ENCODE data around the gene TMEM198.

TMEM198 gene

GRCh38 chr2:219562049-219563020 is 18.5 kb downstream of the TMEM198 start:
- DNase-seq (ENCODE audit: low read depth in 2 of 2), result no peak

GRCh38 chr2:219563271-219563928 is 19.6 kb downstream of the TMEM198 start:
- DNase-seq (ENCODE audit: low read depth in 2 of 2), result no peak

DNA sequence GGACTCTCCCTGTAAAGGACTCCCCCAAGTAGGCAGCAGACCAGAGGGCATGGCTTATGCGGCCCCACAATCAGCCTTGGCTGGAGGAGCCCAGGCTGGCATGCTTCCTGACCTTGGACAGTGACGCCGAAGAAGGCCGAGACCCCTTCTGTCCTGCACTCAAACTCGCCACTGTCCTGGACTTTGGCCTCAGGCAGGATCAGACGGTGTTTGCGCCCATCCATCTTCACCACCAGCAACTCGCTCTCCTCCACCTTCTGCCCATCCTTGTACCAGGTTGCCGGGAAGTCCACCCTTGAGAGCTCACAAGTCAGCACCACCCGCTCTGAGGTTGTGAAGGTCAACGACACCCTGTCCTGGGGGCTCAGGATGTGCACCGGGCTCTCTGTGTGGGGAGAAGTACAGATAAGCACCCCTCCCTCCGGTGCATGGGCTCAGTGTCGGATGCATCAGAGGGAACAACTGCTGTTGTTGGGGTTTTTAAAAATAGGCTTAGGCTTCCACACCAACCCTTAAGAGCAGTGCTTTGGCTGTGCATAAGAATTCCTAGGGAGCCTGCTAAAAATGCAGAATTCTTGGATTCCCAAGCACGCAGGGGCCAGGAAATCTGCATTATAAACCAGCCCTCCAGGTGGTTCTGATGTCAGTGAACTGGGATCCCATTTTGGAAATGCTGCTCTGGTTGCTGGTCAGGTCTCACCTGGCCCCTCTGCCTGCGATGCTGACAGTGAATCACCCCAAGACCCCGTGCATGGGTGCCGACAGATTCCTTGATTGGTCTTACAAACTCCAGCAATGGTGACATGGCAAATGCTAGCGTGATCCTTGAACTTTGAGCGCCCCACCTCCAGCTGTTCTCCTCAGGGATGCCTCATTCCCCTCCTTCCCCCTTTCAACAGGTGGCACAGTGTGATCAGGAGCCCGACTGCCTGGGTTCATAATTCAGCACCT is 21.6 kb downstream of the TMEM198 start:
- no peak for DNase-seq (ENCODE audit: low read depth in 2 of 2)

DNA sequence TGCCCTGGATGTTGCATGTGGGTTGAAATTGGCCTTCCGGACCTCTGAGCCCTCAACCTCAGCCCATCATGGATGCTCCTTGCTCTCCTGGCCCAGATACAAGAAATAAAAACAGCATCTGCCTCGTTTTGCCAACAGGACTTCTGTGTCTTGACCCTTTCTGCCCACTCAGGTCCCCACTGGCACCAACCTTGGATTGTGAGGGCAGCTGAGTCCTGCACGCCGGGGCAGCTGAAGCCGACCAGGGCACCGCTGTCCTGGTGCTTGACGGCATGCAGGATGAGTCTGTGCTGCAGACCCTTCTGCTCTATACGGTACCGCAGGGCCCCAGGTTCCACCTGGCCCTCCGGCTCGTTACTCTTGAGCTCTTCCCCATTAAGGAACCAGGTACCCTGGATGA is 22.8 kb downstream of the TMEM198 start:
- DNase-seq (ENCODE audit: low read depth in 2 of 2), result no peak

- DNase-seq (ENCODE audit: low read depth in 2 of 2), result no peak
These were observed 23.3 kb downstream of the TMEM198 start for GRCh38 chr2:219567131-219567530.

- DNase-seq (ENCODE audit: low read depth in 2 of 2), result no peak
These were observed 24.0 kb downstream of the TMEM198 start for GRCh38 chr2:219567791-219568361.

DNA sequence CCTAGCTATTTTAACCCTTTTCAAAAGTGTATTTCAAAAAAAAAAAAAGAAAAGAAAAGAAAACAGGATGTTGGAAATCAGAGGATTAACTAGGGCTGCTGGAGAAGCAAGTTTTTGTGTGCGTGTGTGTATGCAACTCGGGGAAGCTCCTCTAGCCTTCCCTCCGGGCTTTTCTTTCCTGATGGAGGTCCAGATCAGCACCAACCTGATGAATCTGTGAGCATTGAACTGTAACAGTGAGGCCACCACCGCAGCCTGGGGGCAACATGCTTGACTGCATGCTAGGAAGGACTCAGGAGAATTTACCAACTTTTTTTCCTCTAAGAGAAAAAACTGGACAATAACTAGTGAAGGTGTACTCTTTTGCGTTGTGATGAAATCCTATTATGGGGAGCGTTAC is 25.2 kb downstream of the TMEM198 start:
- no peak for DNase-seq (ENCODE audit: low read depth in 2 of 2)

GRCh38 chr2:219569635-219570034 is 25.8 kb downstream of the TMEM198 start:
- no peak for DNase-seq (ENCODE audit: low read depth in 2 of 2)

DNA sequence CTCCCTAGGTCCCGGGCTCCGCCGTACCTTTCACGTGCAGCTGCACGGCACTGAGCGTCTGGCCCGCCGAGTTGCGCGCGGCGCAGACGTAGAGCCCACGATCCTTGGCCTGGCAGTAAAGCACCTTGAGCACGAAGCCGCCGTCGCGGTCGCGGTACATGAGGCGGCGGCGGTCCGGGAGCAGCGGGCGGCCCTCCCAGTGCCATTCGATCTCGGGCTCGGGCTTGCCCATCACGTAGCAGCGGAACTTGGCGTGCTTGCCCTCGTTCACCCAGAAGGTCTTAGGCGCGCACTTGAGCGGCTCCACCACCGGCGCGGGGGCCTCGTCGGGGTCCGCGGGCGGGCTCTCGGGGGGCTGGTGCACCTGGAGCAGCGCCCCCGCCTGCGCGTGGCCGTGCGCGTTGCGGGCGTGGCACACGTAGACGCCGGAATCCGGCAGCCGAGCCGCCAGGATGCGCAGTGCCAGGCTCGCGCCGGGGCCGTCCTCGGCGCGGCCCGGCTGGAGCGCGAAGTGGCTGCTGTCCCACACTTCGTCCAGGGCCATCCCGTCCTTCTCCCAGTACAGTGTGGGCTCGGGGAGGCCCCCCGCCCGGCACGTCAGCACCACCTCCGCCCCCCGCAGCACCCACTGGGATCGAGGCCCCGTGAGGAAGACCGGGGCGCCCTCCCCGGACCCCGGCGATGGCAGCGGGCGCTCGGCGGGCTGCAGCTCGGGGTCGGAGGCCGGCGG is 26.5 kb downstream of the TMEM198 start:
- no peak for DNase-seq (ENCODE audit: low read depth in 2 of 2)

- DNase-seq (ENCODE audit: low read depth in 2 of 2), result no peak
These were observed 27.1 kb downstream of the TMEM198 start for GRCh38 chr2:219570924-219571310.

GRCh38 chr2:219571311-219572236 is 27.7 kb downstream of the TMEM198 start, which contains the start of gene OBSL1:
OBSL1 (minus strand) TSS chr2:219571539; CDS start chr2:219571232, 307 bp downstream.
- DNase-seq (ENCODE audit: low read depth in 2 of 2), result no peak

DNA sequence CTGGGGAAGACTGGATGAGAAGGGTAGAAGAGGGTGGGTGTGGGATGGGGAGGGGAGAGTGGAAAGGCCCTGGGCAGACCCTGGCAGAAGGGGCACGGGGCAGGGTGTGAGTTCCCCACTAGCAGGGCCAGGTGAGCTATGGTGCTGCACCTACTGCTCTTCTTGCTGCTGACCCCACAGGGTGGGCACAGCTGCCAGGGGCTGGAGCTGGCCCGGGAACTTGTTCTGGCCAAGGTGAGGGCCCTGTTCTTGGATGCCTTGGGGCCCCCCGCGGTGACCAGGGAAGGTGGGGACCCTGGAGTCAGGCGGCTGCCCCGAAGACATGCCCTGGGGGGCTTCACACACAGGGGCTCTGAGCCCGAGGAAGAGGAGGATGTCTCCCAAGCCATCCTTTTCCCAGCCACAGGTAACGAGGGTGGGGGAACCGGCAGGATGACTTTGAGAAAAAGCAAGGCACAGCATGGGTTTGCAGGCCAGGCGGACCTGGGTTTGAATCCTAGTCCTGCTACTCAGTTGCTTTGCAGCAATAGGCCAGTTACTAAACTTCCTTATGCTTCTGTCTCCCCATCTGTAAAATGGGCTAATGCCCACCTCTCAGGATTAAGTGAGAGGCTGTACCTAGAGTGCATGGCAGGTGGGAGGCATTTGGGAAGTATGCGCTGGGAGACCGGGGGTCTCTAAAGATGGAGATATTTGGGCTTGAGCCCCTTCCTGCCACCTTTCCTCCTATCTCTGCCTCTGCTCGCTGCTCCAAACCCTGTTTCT is 28.6 kb downstream of the TMEM198 start, which contains the start of gene INHA:
TSS of gene INHA (plus strand) at position 74 of the 765 bp plus-strand sequence. CDS start at position 139, 65 bp downstream.
- no peak for DNase-seq (ENCODE audit: low read depth in 2 of 2)

DNA sequence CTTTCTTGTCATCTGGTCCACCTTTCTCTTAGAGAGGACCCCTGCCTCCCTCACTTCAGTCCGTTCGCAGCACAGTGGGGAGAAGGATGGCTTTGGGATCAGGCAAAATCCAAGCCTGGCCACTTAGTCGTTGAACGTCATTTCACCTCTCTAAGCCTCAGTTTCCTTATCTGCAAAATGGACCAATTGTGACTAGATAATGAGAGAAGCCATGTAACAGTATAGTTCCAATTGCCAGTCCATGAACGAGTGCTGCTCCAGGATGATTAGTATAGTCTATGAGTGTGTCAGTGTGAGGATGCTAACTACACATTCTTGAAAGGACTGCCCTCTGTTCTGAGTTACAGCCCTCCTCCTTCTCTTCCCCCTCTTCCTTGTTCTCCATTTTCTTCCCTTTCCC is 29.3 kb downstream of the TMEM198 start:
- DNase-seq (ENCODE audit: low read depth in 2 of 2), result no peak

- no peak for DNase-seq (ENCODE audit: low read depth in 2 of 2)
These were observed 30.9 kb downstream of the TMEM198 start for GRCh38 chr2:219574484-219575311.

- DNase-seq (ENCODE audit: low read depth in 2 of 2), result no peak
These were observed 32.0 kb downstream of the TMEM198 start for GRCh38 chr2:219575566-219576504.

DNA sequence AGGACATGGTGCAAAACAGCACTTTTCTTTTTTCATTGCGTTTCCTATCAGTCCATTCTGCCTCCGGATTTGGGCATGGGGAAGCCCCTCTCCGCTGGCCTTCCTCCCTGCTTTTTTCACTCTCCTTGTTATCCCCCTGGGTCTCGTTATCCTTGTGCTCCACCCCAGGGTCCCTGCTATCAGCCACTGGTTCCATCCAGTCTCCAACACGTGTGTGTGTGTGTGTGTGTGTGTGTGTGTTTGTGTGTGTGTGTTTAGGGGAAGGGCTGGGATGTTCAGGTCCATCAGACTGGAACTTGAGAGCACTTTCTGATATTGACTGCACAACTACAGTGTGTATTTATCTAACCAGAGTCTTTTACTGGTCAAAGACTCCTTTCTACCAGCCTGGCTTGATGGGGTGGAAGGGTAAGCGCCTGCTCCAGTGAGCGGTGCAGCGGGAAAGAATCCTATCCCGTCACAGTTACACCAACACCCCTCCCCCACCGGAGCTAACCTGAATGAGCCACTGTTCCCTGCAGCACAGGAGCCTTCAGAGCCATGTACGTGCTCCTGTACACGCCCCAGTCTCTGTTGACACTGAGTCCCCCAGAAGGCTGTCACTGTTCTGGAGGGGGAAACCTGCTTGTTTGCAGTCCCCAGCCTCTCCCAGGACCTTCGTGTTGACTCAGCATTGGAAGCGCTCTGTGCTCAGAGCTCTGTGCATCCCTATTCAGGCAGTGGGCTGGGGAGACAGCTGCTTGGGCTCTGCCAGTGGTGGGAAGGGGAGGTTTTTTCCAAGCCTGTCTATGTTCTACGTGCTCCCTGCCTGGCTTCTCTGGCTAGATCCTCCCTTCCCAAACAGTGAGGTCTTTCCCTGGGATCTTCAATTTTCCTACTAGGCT is 32.9 kb downstream of the TMEM198 start:
- DNase-seq (ENCODE audit: low read depth in 2 of 2), result no peak
